H9 (cell line): Measurements from ENCODE around the gene DNMT3B. TPM values are rescaled to one million over a fixed set of nuclear protein-coding genes. Genes with fewer than 3 reads are reported as not detected.
A peak's percentile ranks its signal among the peaks of the same experiment; 100 is the strongest.

Experiments used
- DNase-seq: peaks from one replicate; pipeline ENCODE4 v3.0.0-alpha.2; 2017
- H2AFZ ChIP-seq: one replicate; pipeline ENCODE4 v1.6.1; 2013; ENCODE audit warnings: mild to moderate bottlenecking, low read length, control low read depth, moderate library complexity
- H2AK5ac ChIP-seq: 2 replicates; pipeline ENCODE4 v1.6.1; 2013; ENCODE audit warnings: low read length, control low read depth, mixed read lengths; ENCODE audit not compliant: insufficient read length
- H2BK120ac ChIP-seq: one replicate; pipeline ENCODE4 v1.6.1; 2013; ENCODE audit warnings: low read depth, mild to moderate bottlenecking, low read length, control low read depth, inconsistent platforms; ENCODE audit not compliant: poor library complexity, severe bottlenecking
- H2BK12ac ChIP-seq: 2 replicates; pipeline ENCODE4 v1.6.1; 2013; ENCODE audit warnings: low read length, control low read depth, mixed read lengths, low read depth; ENCODE audit not compliant: insufficient read length
- H2BK15ac ChIP-seq: 2 replicates; pipeline ENCODE4 v1.6.1; 2013; ENCODE audit warnings: low read depth, low read length, control low read depth
- H2BK20ac ChIP-seq: one replicate; pipeline ENCODE4 v1.6.1; 2013; ENCODE audit warnings: low read depth, mild to moderate bottlenecking, low read length, control low read depth, inconsistent platforms; ENCODE audit not compliant: poor library complexity, severe bottlenecking
- H2BK5ac ChIP-seq: 2 replicates; pipeline ENCODE4 v1.6.1; 2013; ENCODE audit warnings: low read length, control low read depth, mixed read lengths; ENCODE audit not compliant: insufficient read length
- H3K14ac ChIP-seq: 2 replicates; pipeline ENCODE4 v1.6.1; 2013; ENCODE audit warnings: low read length, control low read depth; ENCODE audit not compliant: insufficient read depth
- H3K18ac ChIP-seq: 2 replicates; pipeline ENCODE4 v1.6.1; 2013; ENCODE audit warnings: low read depth, mild to moderate bottlenecking, mixed read lengths, low read length, control low read depth; ENCODE audit not compliant: insufficient read length
- H3K23ac ChIP-seq: 2 replicates; pipeline ENCODE4 v1.6.1; 2013; ENCODE audit warnings: low read length, control low read depth, mixed read lengths, low read depth; ENCODE audit not compliant: insufficient read length
- H3K23me2 ChIP-seq: 2 replicates; pipeline ENCODE4 v1.6.1; 2013; ENCODE audit warnings: low read depth, mild to moderate bottlenecking, mixed read lengths, low read length, control low read depth; ENCODE audit not compliant: insufficient read length, poor library complexity, severe bottlenecking
- H3K27ac ChIP-seq: 2 replicates; pipeline ENCODE4 v1.5.1; 2013; ENCODE audit warnings: low read length, control low read depth, mixed read lengths, low read depth; ENCODE audit not compliant: insufficient read length
- H3K27me3 ChIP-seq: 2 replicates; pipeline ENCODE4 v1.6.1; 2013; ENCODE audit warnings: low read length, control low read depth, inconsistent platforms; ENCODE audit not compliant: insufficient read depth
- H3K4ac ChIP-seq: 2 replicates; pipeline ENCODE4 v1.6.1; 2013; ENCODE audit warnings: low read depth, mild to moderate bottlenecking, control low read depth, inconsistent platforms, low read length, moderate library complexity
- H3K4me1 ChIP-seq: 2 replicates; pipeline ENCODE4 v1.6.1; 2013; ENCODE audit warnings: low read length, control low read depth, inconsistent platforms; ENCODE audit not compliant: insufficient read depth
- H3K4me2 ChIP-seq: 2 replicates; pipeline ENCODE4 v1.6.1; 2013; ENCODE audit warnings: low read length, control low read depth, mixed read lengths; ENCODE audit not compliant: insufficient read length, insufficient read depth
- H3K56ac ChIP-seq: 2 replicates; pipeline ENCODE4 v1.6.1; 2013; ENCODE audit warnings: low read depth, mild to moderate bottlenecking, mixed read lengths, low read length, control low read depth; ENCODE audit not compliant: insufficient read length
- H3K79me1 ChIP-seq: 2 replicates; pipeline ENCODE4 v1.6.1; 2013; ENCODE audit warnings: low read depth, mild to moderate bottlenecking, moderate library complexity, low read length, control low read depth, inconsistent platforms; ENCODE audit not compliant: insufficient read depth, poor library complexity, severe bottlenecking
- H3K79me2 ChIP-seq: 2 replicates; pipeline ENCODE4 v1.6.1; 2013; ENCODE audit warnings: low read length, control low read depth, inconsistent platforms; ENCODE audit not compliant: insufficient read depth
- H3K9ac ChIP-seq: 2 replicates; pipeline ENCODE4 v1.6.1; 2013; ENCODE audit warnings: low read length, control low read depth, mixed read lengths; ENCODE audit not compliant: insufficient read length; ENCODE audit errors: extremely low read depth
- H3K9me3 ChIP-seq: one replicate; pipeline ENCODE4 v1.6.1; 2013; ENCODE audit warnings: low read depth, low read length, inconsistent platforms; ENCODE audit not compliant: control insufficient read depth
- H3T11ph ChIP-seq: one replicate; pipeline ENCODE4 v1.6.1; 2013; ENCODE audit warnings: mild to moderate bottlenecking, low read length, control low read depth, inconsistent platforms
- H4K20me1 ChIP-seq: one replicate; pipeline ENCODE4 v1.6.1; 2013; ENCODE audit not compliant: control insufficient read depth, insufficient read length, insufficient read depth
- H4K5ac ChIP-seq: 2 replicates; pipeline ENCODE4 v1.6.1; 2013; ENCODE audit warnings: low read depth, mild to moderate bottlenecking, mixed read lengths, low read length, control low read depth; ENCODE audit not compliant: insufficient read length
- H4K8ac ChIP-seq: replicated peaks from 2 replicates; pipeline ENCODE4 v1.6.1; 2013; ENCODE audit warnings: low read length, control low read depth, mixed read lengths, low read depth; ENCODE audit not compliant: insufficient read length
- H4K91ac ChIP-seq: 2 replicates; pipeline ENCODE4 v1.6.1; 2013; ENCODE audit warnings: low read depth, mild to moderate bottlenecking, moderate library complexity, mixed read lengths, low read length, control low read depth; ENCODE audit not compliant: insufficient read length
- H3K27ac Mint-ChIP-seq, 3 experiments: 2 replicates in 2 of 3; 3 replicates in 1 of 3; pipeline ENCODE4 v1.8.0; 2020 to 2021; ENCODE audit warnings: mixed read lengths in 3 of 3, mild to moderate bottlenecking in 1 of 3, moderate library complexity in 1 of 3
- H3K27me3 Mint-ChIP-seq: 2 replicates; pipeline ENCODE4 v1.8.0; 2021; ENCODE audit warnings: low read depth, mild to moderate bottlenecking, moderate library complexity, mixed read lengths
- H3K36me3 Mint-ChIP-seq, 3 experiments: 2 replicates in 2 of 3; 3 replicates in 1 of 3; pipeline ENCODE4 v1.8.0; 2020 to 2021; ENCODE audit warnings: low read depth in 3 of 3, mixed read lengths in 3 of 3; ENCODE audit not compliant: insufficient read depth in 1 of 3
- H3K4me1 Mint-ChIP-seq, 2 experiments: 2 replicates each; pipeline ENCODE4 v1.8.0; 2020; ENCODE audit warnings: mixed read lengths in 2 of 2
- H3K4me3 Mint-ChIP-seq, 2 experiments: 2 replicates in 1 of 2; 3 replicates in 1 of 2; pipeline ENCODE4 v1.8.0; 2020 to 2021; ENCODE audit warnings: mild to moderate bottlenecking in 2 of 2, mixed read lengths in 2 of 2, moderate library complexity in 1 of 2
- H3K9me3 Mint-ChIP-seq, 2 experiments: 2 replicates in 1 of 2; 3 replicates in 1 of 2; pipeline ENCODE4 v1.8.0; 2020; ENCODE audit warnings: mild to moderate bottlenecking in 2 of 2, mixed read lengths in 2 of 2, moderate library complexity in 1 of 2
- CTCF ChIP-seq: fragments of 200-600 bp; sonication (generic); conservative IDR thresholded peaks from 3 replicates; pipeline ENCODE4 v1.8.0; 2021; ENCODE audit warnings: antibody characterized with exemption, mild to moderate bottlenecking
- WGBS: extraction: QIAGEN DNeasy Blood & Tissue Kit; methylation state at CpG from one replicate; pipeline ENCODE4 v1.1.7; 2013; ENCODE audit warnings: missing lambda C conversion rate, low lambda C conversion rate, mixed read lengths; ENCODE audit not compliant: insufficient read length; ENCODE audit errors: extremely low coverage; 5-methylcytosine and 5-hydroxymethylcytosine counted together
- total RNA-seq: library from RNA; stranded (reverse); gene quantifications from 2 replicates; pipeline ENCODE4 v1.2.1, GENCODE V29; 2021

DNMT3B gene
- total RNA-seq, 1 experiment from 2014 or later, result 980 TPM

- Mint-ChIP-seq H3K4me3 (no peak overlapping the region), H3K27me3 (peaks cover 1% of the 10 kb centered on the region; the same call in 1 of the 2 replicates), H3K4me1 (peaks cover 30 to 36% of the 10 kb centered on the region in 2 experiments), H3K36me3 (peaks cover 23 to 35% (median 29%) of the 10 kb centered on the region in 3 experiments; a peak in 6 of 7 replicates), H3K9me3 (no peaks in the 10 kb centered on the region), H3K27ac (peak overlapping the region in 2 of 3 experiments; percentile 7 to 33; a peak in 5 of 7 replicates)
- Histone ChIP-seq H2AFZ (no peak overlapping the region), H3K4me2 (no peak overlapping the region), H2BK120ac (no peak overlapping the region), H3K23ac (no peak overlapping the region), H3K27me3 (no peaks in the 10 kb centered on the region), H4K5ac (no peak overlapping the region), H4K91ac (no peak overlapping the region), H3K79me2 (peaks cover 41% of the 10 kb centered on the region), H2AK5ac (no peak overlapping the region), H3K9me3 (no peaks in the 10 kb centered on the region), H4K20me1 (no peaks in the 10 kb centered on the region), H3K9ac (no peak overlapping the region), H2BK20ac (no peak overlapping the region), H3T11ph (no peak overlapping the region), H3K27ac (no peak overlapping the region), H2BK12ac (no peak overlapping the region), H3K14ac (no peak overlapping the region), H2BK15ac (no peak overlapping the region), H3K79me1 (peaks cover 3% of the 10 kb centered on the region), H4K8ac (no peak overlapping the region), H3K4me1 (peaks cover 2% of the 10 kb centered on the region; the same call in 1 of the 2 replicates), H3K18ac (no peak overlapping the region), H2BK5ac (no peak overlapping the region), H3K56ac (no peak overlapping the region), H3K4ac (no peak overlapping the region), H3K23me2 (peaks cover 5% of the 10 kb centered on the region)
- DNase-seq, result no peak
- no peak for TF ChIP-seq CTCF
- WGBS, result no CpG with 5 or more reads among the region's 7 CpGs
These were observed 61.8 kb downstream of the DNMT3B start for GRCh38 chr20:32823737-32824588.
